EL (cell line): Measurements from ENCODE around the gene SMIM35.

ENCODE experiments used
- DNase-seq: peaks from one replicate; pipeline ENCODE4 v3.0.0-alpha.2; 2016

Gene SMIM35

DNA sequence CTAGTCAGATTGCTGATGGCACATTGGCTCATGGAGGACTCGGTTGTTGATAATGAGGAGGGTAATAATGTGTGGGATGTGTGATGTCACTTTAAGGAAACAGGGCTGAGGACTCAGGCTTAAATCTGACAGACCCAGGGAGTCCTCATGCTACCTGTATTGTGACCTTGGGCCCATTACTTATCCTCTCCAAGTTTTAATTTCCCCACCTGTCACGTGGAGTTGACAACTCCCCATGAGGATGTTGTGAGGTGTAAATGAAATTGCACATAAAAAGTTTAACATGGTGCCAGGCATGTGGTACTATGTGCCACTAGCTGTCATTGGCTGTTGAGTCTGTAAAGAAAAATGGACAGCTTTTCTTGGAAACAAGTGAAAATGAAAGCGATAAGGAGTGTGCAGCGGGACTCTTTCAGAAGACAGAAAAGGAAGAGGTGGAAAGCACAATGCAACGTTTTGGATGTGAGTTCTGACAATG, 85.2 kb downstream of the SMIM35 start:
- no peak for DNase-seq

DNA sequence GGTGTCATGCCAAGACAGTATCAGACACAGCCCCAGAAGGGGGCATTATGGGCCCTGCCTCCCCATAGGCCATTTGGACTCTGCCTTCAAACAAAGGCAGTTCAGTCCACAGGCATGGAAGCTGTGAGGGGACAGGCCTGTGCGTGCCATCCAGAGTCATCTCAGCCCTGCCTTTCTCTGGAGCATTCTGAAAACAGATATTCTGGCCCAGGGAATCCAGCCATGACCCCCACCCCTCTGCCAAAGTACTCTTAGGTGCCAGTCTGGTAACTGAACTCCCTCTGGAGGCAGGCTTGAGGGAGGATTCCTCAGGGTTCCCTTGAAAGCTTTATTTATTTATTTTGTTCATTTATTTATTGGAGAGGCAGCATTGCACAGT, 85.9 kb downstream of the SMIM35 start:
- no peak for DNase-seq

DNA sequence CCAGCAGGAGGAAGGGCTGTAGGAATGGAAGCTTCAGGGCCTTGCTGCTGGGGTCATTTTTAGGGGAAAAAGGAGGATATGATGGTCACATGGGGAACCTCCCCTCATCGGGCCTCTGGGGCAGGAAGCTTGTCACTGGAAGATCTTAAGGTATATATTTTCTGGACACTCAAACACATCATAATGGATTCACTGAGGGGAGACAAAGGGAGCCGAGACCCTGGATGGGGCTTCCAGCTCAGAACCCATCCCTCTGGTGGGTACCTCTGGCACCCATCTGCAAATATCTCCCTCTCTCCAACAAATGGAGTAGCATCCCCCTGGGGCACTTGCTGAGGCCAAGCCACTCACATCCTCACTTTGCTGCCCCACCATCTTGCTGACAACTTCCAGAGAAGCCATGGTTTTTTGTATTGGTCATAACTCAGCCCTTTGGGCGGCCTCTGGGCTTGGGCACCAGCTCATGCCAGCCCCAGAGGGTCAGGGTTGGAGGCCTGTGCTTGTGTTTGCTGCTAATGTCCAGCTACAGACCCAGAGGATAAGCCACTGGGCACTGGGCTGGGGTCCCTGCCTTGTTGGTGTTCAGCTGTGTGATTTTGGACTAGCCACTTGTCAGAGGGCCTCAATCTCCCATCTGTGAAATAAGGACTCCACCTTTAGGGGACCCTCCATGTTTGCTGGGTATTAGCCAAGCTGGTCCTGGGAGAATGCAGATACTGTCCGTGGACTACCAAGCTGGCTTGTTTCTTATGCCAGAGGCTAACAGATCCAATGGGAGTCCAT, 86.5 kb downstream of the SMIM35 start:
- no peak for DNase-seq

DNA sequence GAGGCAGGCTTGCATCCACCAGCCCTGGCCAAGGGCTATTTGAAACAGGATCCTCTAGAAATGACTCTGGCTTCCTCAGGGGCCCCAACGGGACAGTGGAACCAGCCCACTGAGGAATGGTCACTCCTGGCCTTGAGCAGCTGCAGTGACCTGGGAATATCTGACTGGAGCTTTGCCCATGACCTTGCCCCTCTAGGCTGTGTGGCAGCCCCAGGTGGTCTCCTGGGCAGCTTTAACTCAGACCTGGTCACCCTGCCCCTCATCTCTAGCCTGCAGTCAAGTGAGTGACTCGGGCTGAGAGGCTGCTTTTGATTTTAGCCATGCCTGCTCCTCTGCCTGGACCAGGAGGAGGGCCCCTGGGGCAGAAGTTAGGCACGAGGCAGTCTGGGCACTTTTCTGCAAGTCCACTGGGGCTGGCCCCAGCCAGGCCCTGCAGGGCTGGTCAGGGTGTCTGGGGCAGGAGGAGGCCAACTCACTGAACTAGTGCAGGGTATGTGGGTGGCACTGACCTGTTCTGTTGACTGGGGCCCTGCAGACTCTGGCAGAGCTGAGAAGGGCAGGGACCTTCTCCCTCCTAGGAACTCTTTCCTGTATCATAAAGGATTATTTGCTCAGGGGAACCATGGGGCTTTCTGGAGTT, 87.3 kb downstream of the SMIM35 start:
- no peak for DNase-seq

DNA sequence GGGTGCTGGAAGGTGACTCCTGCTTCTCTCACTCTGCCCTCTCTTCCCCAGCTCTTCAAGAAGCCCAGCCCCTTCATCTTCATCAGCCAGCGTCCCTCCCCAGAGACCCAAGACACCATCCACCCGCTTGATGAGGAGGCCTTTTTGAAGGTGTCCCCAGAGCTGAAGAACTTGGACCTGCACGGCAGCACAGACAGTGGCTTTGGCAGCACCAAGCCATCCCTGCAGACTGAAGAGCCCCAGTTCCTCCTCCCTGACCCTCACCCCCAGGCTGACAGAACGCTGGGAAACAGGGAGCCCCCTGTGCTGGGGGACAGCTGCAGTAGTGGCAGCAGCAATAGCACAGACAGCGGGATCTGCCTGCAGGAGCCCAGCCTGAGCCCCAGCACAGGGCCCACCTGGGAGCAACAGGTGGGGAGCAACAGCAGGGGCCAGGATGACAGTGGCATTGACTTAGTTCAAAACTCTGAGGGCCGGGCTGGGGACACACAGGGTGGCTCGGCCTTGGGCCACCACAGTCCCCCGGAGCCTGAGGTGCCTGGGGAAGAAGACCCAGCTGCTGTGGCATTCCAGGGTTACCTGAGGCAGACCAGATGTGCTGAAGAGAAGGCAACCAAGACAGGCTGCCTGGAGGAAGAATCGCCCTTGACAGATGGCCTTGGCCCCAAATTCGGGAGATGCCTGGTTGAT, 88.0 kb downstream of the SMIM35 start:
- no peak for DNase-seq

DNA sequence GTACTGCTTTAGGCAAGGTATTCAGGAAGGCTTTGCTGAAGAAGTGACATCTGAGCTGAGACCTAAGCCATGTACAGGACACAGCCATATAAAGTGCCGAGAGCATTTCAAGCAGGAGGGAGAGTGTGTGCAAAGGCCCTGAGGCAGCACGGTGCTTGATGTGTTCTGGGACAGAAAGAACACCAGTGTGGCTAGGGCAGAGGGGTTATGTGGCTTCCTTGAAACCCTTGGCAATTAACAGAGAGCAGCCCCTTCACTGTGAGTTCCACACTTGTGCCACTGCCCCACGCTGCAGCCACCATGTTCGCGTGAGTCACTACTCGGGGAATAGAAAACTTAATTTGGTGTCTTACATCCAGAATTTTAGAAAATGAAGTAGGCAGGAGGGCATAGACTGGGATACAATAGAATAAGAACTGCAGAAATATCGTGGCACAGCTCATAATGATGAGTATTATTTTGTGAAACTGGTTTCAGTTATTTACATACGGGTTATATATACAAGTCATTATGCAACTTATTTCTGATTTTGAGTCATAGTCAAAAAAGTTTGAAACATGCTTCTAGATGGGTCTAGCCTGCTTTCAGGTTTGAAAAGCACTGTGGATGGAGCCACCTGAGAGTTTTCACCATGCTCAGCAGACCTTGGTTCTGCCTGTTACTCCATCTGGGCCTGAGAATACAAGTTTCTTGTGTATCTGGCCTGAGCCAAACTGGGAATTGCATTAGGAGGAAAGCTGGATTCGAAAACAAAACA, 88.8 kb downstream of the SMIM35 start:
- no peak for DNase-seq

DNA sequence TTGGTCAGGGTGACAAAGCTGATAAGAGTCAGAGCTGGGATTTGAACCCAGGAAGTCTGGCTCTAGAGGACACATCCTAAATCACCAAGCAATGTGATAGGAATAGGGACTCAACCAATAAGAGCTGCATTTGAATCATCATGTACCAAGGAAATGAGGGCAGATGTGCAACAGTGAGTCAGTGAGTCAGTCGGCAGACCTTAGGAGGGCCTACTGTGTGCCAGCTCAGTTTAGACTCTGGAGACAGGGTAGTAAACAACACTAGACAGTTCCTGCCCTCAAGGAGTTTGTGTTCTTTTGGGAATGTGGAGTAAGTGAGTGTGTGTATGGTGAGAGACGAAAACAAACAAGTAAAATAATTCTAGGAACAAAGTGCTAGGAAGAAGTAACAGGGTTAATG, 89.4 kb downstream of the SMIM35 start:
- no peak for DNase-seq

DNA sequence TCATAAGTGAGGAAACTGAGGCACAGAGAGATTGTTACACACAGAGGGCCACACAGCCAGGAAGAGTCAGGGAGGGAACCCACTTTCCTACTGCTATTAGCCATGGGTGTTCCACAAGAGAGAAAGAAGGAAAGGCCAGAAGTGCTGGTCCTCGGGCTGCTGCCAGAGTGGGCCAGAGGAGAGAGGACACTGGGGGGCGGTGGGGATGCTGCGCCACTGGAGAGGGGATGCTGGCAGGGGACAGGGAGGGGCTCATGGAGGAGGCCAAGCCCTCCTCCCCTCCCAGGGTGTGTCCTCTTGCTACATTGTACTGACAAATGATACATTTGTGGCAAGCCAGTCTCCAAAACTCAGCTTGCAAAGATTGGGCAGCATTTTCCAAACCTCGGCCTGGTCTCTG, 90.7 kb downstream of the SMIM35 start:
- no peak for DNase-seq

DNA sequence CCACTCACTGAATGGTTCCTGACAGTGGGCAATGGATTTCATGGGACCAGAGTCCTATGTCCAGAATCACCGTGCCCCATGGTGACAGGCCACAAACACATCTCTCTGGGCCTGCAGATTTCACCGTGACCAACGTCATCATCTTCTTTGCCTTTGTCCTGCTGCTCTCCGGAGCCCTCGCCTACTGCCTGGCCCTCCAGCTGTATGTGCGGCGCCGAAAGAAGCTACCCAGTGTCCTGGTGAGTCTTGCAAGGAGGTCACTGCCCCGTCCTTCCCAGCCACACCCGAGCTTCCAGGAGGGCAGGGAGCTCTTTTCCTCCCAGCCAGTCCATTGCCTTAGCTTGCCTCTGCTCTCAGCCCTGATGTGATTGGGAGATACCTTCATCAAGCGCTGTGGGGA, 91.3 kb downstream of the SMIM35 start:
- DNase-seq: no peak

DNA sequence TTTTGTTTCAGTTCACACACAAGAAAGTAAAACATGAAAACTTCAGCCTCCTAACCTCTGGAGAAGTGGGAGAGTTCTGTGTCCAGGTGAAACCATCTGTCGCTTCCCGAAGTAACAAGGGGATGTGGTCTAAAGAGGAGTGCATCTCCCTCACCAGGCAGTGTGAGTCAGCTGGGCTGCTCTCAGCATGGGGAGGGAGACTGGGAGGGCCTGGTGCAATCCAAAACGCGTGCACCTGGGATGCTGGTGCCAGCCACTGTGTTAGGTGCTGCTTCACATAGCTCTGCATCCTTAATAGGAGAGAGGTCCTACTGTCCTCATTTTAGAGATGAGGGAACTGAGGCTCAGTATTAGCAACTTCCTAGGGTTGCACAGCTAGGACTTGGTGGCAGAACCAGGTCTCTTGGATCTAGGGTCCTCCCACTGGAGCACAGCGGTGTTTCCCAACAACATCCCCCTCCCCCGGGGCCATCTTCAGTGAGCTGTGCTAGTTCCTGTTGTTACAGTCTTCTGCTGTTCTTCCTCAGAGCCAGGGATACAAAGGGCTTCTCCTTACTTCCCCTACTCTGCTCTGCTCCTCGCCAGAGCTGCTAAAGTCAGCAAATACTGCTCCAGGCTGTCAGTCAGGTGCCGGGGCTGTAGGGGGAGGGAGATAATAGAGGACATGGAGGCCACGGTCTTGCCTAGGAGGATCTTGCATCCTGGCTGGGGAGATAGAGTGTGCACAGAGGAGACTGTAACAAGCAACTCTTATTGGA, 92.6 kb downstream of the SMIM35 start:
- DNase-seq: no peak

DNA sequence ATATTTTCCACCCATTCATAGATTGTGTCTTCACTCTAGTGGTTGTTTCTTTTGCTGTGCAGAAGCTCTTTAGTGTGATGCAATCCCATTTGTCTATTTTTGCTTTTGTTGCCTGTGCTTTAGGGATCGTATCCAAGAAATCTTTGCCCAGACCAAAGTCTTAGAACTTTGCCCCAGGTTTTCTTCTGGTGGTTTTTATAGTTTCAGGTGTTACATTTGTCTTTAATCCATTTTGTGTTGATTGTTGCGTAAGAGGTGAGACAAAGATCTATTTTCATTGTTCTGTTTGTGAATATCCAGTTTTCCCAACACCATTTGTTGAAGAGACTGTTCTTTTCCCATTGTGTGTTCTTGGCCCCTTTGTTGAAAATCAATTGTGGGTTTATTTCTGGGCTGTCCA, 94.1 kb downstream of the SMIM35 start:
- no peak for DNase-seq

DNA sequence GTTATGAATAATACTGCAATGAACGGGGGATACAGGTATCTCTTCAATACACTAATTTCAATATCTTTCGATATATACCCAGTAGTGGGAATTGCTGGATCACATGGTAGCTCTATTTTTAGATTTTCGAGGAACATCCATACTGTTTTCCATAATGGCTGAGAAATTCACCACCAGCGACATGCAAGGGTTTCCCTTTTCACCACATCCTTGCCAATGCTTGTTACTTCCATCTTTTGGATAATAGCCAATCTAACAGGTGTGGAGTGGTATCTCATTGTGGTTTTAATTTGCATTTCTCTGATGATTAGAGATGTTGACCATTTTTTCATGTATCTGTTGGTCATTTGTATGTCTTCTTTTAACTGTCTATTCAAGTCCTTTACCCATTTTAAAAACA, 94.6 kb downstream of the SMIM35 start:
- DNase-seq: no peak

DNA sequence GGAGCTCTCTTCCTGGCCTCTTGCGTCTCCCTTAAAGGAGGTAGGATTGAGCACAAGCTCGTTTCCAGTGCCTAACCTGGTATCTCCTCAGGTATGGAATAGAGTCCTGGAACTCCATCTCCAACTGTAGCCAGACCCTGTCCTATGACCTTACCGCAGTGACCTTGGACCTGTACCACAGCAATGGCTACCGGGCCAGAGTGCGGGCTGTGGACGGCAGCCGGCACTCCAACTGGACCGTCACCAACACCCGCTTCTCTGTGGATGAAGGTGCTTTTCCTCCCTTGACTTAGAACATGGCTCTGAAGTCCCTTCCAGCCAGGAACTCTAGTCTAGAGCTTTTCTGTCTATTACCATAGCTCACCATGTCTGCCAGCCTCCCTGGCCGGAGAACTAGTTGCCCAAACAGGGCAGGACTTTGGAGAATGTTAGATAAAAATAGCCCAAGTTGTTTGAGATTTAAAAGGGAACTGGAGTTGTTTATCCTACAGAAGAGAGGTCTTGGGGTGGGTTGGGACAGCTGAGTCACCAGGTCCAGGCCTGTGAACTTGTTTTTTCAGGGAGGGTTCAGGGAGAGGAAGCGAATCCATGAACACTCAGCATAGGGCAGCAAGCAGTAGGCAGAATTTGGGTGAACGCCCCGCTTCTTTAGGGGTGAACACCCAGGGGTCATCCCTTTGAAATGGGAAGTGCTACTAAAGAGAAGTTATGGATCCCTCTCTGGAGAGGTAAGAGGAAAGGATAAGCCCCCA, 97.2 kb downstream of the SMIM35 start:
- no peak for DNase-seq

DNA sequence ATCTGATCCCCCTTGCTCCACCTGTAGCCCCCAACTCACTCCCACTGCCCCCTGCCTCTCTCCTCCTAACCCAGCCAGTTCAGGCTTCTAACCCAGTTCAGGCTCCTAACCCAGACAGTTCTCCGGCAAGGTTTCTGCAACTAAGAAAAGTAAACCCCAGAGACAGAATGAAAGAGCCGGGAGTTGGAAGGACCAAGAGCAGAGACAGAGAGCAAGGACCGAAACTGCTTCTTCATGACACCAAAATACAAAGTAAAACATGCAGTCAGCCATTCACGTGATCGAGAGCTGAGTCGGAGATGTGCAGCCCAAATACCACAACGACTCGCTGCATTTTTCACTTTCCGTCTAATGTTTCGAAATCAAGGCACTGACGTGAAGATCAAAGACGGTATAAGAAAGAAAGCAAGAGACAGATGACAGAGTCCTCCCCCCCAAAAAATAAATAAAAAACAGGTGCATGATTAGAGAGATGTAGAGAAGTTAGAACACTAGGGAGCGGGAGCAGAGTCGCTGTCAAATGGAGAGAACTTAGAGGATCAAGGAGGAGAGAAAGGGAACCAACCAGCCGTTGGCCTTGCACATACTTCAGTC, 99.7 kb downstream of the SMIM35 start:
- no peak for DNase-seq

DNA sequence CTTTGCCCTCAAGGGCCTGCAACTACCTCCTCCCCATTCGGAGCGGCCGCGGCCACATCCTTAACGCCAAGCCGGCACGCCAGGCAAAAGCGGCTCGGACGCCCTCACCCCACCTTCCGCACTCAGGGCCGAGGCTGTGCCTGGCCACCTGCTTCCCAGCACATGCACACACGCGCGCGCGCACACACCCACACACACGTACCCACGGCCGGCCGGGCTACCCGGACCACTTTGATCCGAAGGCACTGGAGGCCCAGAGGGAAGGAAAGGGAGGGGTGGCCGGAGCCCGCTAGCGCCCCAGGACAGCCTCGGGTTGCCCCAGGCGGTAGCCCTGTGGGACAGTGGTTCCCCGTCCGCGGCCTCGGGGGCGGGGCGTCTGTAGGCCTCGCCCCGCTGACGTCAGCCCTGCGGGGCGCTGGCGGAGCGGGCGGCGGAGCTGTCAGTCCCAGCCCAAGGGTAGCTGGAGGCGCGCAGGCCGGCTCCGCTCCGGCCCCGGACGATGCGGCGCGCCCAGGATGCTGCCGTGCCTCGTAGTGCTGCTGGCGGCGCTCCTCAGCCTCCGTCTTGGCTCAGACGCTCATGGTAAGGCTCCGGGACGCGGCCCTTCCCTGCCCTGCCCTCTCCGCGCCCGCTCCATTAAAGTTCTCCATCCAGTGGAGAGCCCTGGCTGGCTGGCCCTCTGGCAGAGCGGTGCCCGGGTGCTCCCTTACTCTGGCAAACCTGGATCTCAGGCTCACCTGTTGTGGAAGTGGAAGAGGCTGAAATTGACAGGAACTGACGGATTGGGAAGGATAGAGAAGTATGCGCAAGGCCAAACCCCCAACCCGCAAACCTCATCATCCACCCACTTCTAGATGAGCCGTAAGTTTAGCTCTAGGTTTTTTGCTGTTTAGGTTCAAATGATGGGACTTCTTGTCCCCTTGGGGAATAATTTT, 100.5 kb downstream of the SMIM35 start, which contains the start of gene IL10RA:
Gene IL10RA (plus strand): TSS at position 442 of the 935 bp plus-strand sequence. CDS start 74 bp downstream, at position 516.
- peak; percentile 38 for DNase-seq

DNA sequence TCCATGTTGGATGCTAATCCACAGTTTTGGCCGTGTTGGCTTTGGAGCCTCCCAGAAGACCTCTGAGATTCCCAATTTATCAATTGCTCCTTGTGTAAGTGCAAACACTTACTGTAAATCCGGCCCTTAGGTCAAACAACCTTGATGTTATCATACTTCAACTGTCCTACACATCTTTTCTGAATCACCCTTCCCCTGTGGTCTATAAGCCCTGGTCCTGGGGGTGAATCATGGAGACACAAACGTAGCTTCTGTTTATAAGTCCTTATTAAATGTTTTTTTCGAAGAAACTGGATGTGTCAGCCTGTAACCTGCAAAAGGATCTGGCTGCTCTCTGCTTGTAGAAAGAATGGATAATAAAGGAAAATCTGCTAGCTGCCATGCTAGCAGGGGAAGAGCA, 102.3 kb downstream of the SMIM35 start:
- no peak for DNase-seq

DNA sequence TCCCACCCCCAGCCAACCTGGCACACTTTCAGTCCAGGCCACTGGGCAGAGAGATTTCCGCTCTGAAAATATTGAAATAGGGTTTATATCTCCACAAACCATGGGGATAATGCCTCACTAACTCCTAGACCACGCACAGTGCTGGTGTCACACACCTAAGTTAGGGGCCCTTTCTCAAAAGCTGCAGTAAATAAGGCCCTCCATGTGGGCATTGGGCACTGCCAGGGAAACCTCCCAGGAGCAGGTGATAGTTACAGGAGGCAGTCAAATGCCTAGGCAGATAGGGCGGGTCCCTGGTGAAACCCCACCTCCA, 103.6 kb downstream of the SMIM35 start:
- no peak for DNase-seq

DNA sequence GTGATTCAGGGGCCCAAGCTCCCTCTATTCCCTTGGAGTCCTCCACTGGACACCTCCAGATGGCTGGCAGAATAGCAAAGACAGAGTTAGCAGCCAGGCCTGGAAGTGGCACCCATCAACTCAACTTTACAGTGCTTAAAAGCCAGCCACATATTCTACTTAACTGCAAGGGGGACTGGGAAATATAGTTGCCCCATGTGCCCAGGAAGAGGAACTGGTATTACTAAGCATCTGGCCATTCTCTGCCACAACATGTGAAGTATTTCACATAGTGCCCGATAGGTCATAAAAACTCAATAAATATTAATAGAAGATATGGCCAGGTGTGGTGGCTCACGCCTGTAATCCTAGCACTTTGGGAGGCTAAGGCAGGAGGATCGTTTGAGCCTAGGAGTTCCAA, 106.0 kb downstream of the SMIM35 start:
- DNase-seq: no peak

DNA sequence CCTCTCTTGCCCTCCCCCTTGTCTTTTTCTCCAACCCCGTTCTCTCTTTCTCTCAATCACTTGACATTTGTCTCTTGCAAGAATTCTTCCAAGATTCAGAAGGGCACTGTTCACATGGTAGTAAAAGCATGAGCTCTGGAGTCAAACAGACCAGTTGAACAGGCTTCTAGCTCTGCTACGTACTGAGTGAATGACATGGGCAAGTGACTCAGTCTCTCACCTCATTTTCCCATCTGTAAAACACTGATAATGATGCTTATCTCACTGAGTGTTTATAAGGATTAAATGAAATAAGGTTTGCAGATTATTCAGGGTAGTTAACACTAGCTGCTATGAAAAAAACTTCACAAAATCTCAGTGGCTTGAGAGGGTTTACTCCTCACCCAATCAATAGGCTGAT, 106.5 kb downstream of the SMIM35 start:
- no peak for DNase-seq
